Thymus (tissue), 11 donors: ENCODE results near the gene FARP2. TPM values are rescaled to one million over a fixed set of nuclear protein-coding genes. Genes with fewer than 3 reads are reported as not detected.

Experiments used
- DNase-seq, 9 donors: peaks; one replicate each; pipeline ENCODE4 v3.0.0-alpha.2; 2013; ENCODE audit warnings: low spot score in 9 of 9, low read depth in 6 of 9, missing footprints in 1 of 9
- H3K27ac ChIP-seq, 2 donors: one replicate each; pipeline ENCODE4 v1.5.1; 2013; ENCODE audit warnings: control low read depth in 1 of 2, low read depth in 1 of 2, low read length in 1 of 2, mild to moderate bottlenecking in 1 of 2, moderate library complexity in 1 of 2
- H3K27me3 ChIP-seq, 2 donors: one replicate each; pipeline ENCODE4 v1.5.1; 2013; ENCODE audit warnings: low read length in 1 of 2; ENCODE audit not compliant: control insufficient read depth in 2 of 2, insufficient read depth in 1 of 2
- H3K36me3 ChIP-seq, 2 donors: one replicate each; pipeline ENCODE4 v1.5.1; 2013; ENCODE audit warnings: low read length in 1 of 2, mild to moderate bottlenecking in 1 of 2, moderate library complexity in 1 of 2; ENCODE audit not compliant: control insufficient read depth in 2 of 2, insufficient read depth in 2 of 2
- H3K4me1 ChIP-seq, 2 donors: one replicate each; pipeline ENCODE4 v1.5.1; 2013; ENCODE audit warnings: low read length in 2 of 2; ENCODE audit not compliant: control insufficient read depth in 2 of 2, insufficient read depth in 2 of 2
- H3K4me3 ChIP-seq, 2 donors: one replicate each; pipeline ENCODE4 v1.5.1; 2013; ENCODE audit warnings: low read length in 2 of 2, control low read depth in 1 of 2, mild to moderate bottlenecking in 1 of 2
- H3K9me3 ChIP-seq, 2 donors: one replicate each; pipeline ENCODE4 v1.5.1; 2013; ENCODE audit warnings: low read length in 1 of 2, mild to moderate bottlenecking in 1 of 2; ENCODE audit not compliant: control insufficient read depth in 2 of 2, insufficient read depth in 1 of 2
- WGBS: extraction: QIAGEN DNeasy Blood & Tissue Kit; methylation state at CpG from one replicate; pipeline ENCODE4 v1.1.7; 2013; 5-methylcytosine and 5-hydroxymethylcytosine counted together
- polyA plus RNA-seq: library from polyadenylated mRNA; stranded (reverse); fragments of 200-250 nt; gene quantifications from one replicate; pipeline ENCODE4 v1.2.3, GENCODE V29; 2013
- total RNA-seq: library from RNA; stranded (reverse); fragments of 120-200 nt; gene quantifications from one replicate; pipeline ENCODE4 v1.2.4, GENCODE V29; 2013
- donor health status: healthy.

FARP2 gene
- total and polyA plus RNA-seq, 2 donors, result 16.1 to 18.2 TPM

DNA sequence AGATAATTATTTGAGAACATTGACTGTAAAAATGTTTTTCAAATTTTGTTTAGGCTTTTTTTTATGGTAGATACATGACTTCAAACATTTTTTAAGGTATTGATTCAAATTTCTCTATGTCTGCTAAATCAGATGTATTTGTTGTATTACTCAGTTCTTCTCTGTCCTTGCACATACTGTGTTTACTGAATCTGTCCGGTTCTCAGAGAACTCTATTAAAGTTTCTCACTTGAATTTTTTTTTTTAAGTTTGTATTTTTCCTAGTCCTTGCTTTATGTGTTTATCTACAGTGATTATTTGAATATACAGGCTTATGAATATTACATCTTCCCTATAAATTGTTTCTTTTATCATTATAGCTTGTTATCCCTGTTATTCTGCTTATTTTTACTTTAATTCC, 35.1 kb upstream of the FARP2 start:
- peaks cover 12 to 18% of the 10 kb centered on the region in 2 donors for H3K4me1 ChIP-seq
- H3K27ac ChIP-seq, result no peak overlapping the region
- DNase-seq, result no peak
- H3K36me3 ChIP-seq, result peaks cover 0 to 17% of the 10 kb centered on the region in 2 donors
- peaks cover 0 to 1% of the 10 kb centered on the region in 2 donors for H3K9me3 ChIP-seq
- H3K27me3 ChIP-seq, result no peaks in the 10 kb centered on the region
- H3K4me3 ChIP-seq, result no peak overlapping the region
- WGBS, result 93% methylated on average over 1 of the region's 1 CpG

DNA sequence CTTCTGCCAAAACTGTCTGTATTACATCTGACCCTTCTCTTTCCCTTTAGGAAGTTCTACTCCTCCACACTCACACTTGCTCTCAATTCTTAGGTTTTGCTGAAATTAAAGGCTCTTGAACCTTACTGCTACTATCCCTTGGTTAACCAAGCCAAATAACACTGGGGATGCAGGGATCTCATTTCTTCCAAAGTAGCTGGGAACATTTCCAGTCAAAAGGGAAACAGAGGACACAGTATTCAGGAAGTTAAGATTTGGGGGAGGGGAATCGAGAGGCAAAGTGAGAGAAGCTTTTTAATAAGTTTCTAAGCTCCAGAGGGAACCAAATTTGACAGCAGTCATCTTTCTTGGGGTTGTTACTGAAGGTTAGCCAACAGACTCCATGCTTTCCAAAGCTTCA, 34.2 kb upstream of the FARP2 start:
- Histone ChIP-seq H3K4me3 (no peak overlapping the region), H3K27ac (no peak overlapping the region), H3K36me3 (peaks cover 3 to 24% of the 10 kb centered on the region in 2 donors), H3K27me3 (no peaks in the 10 kb centered on the region), H3K9me3 (peaks cover 0 to 4% of the 10 kb centered on the region in 2 donors), H3K4me1 (peaks cover 12 to 14% of the 10 kb centered on the region in 2 donors)
- 73% methylated on average over 1 of the region's 1 CpG for WGBS
- no peak for DNase-seq

DNA sequence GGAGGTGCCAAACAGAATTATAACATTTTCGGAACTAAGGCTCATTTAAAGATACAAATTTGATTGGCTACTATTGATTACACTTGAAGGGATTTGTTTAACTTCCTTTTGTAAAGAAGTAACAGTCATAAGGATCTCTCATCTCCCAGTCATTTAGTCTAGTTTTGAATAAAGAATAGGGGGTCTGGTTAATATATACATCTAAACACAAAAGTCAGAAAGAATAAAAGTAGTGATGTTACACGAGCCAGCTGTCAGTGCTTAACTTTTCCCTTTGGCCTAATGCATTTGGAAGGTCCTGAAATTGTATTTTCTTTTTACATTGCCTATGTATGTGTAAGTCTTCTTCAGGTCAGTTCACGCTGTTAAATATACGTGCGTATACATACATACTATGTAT, 32.3 kb upstream of the FARP2 start:
- Histone ChIP-seq H3K36me3 (peaks cover 10 to 39% of the 10 kb centered on the region in 2 donors), H3K4me1 (peaks cover under 1 to 2% of the 10 kb centered on the region in 2 donors)

DNA sequence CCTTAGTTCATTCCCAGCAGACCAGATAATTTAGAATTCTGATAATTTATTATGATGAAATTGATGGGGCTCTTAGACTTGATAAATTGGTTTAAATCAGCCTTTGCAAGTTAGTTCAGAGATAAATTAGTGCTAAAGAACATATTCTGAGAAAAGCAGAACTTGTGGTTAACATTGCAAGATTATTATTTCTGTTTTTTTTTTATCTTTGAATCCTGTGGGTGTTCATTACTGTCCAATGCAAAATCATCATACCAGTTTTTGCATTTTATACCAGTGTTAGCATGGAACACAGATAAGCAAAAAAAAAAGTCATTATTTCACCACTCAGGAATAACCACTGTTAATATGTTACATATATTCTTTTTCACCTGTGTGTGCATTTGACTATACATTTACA, 31.3 kb upstream of the FARP2 start:
- Histone ChIP-seq H3K36me3 (peaks cover 10 to 45% of the 10 kb centered on the region in 2 donors), H3K4me1 (peaks cover 0 to 2% of the 10 kb centered on the region in 2 donors), H3K27ac (no peak overlapping the region), H3K4me3 (no peak overlapping the region), H3K27me3 (no peaks in the 10 kb centered on the region), H3K9me3 (peaks cover 0 to 4% of the 10 kb centered on the region in 2 donors)
- no peak for DNase-seq

More for the DNA sequence above, 32.3 kb upstream of the FARP2 start:
- 87% methylated on average over 5 of the region's 5 CpGs for WGBS
- Histone ChIP-seq H3K27me3 (no peaks in the 10 kb centered on the region), H3K4me3 (no peak overlapping the region), H3K27ac (no peak overlapping the region), H3K9me3 (peaks cover 0 to 4% of the 10 kb centered on the region in 2 donors)
- no peak for DNase-seq

DNA sequence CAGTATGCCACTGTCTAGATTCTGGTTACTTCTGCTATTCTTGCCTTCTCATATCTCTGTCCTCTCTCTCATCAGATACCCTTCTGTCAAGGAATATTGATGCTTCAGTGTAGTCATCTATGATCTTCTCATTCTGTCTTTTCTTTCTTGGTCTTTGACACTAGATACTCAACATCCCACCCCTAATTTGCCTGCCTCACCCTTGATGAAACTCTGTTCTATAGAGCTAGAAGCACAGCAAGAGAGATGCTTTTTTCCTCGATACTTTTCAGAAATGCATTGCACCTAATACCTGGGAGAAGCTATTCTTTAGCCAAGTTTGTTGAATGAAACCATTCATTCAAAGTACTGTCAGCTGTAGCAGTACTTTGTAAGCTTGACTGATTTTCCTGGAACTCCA, 30.8 kb upstream of the FARP2 start:
- peaks cover 0 to 4% of the 10 kb centered on the region in 2 donors for H3K9me3 ChIP-seq
- no peak for DNase-seq
- no peak overlapping the region for H3K4me3 ChIP-seq
- H3K36me3 ChIP-seq, result peaks cover 10 to 50% of the 10 kb centered on the region in 2 donors
- H3K4me1 ChIP-seq, result peaks cover 0 to 2% of the 10 kb centered on the region in 2 donors
- 99% methylated on average over 1 of the region's 1 CpG for WGBS
- H3K27ac ChIP-seq, result no peak overlapping the region
- no peaks in the 10 kb centered on the region for H3K27me3 ChIP-seq

DNA sequence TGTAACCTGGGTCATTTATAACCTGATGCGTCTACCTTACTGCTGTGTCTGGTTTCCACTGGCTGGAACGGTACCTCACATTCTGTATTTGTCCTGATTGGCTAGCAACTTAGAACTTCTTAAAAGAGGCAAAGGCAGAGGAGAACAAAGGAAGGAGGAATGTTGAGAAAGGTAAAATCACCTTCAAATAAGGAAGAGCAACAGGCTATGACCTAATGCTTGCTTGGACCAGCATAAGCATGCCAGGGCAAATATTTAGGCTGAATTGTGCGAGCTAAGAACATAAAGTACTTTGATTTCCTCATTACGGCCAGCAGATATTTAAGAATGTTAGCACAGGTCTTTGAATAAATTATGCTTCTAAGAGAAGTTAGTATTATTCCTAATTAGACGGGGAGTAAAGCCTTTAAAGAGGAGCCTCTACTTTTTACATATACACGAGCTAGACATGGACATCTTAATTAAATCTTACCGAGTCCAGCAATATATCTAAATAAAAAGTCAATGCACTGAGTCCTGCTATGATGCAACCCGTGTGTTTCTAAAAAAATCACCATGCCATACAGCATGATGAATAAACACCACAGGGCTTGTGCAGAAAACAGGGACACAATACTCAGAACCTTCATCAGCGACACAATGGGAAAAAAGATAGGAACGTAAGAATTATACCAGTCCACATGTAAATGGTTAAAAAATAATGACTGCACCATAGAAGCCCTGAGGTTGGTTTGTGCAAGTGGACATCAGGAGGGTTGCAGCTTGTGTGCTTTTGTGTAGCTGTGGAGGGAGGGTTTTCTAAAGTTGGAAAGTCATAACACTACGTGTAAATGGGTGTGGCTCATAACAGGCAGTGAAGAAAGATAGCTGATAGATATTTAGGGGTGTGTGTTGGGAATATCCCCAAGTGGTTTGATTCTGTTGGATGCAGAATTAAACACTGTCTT, 26.1 kb upstream of the FARP2 start:
- H3K27me3 ChIP-seq, result no peaks in the 10 kb centered on the region
- 97% methylated on average over 11 of the region's 11 CpGs for WGBS
- H3K27ac ChIP-seq, result no peak overlapping the region
- no peak for DNase-seq
- H3K9me3 ChIP-seq, result peaks cover 0 to 4% of the 10 kb centered on the region in 2 donors
- H3K4me1 ChIP-seq, result no peaks in the 10 kb centered on the region
- H3K4me3 ChIP-seq, result no peak overlapping the region
- H3K36me3 ChIP-seq, result peaks cover 17 to 61% of the 10 kb centered on the region in 2 donors

DNA sequence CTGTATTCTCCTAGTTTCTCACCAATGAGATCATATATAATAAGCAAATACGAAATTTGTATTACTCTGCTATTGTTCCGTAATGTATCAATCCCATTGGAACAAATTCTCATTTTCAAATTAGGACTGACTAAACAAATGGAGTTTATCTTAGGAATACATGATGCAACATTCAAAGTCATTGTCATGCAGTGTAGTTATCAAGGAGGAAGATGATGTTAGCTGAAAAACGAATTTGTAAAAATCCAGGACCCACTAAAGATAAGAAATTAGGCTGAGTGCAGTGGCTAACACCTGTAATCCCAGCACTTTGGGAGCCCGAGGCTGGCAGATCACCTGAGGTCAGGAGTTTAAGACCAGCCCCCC, 25.5 kb upstream of the FARP2 start:
- no peak overlapping the region for H3K4me3 ChIP-seq
- WGBS, result 97% methylated on average over 4 of the region's 4 CpGs
- DNase-seq, result no peak
- H3K27ac ChIP-seq, result no peak overlapping the region
- peaks cover 22 to 56% of the 10 kb centered on the region in 2 donors for H3K36me3 ChIP-seq
- peaks cover 0 to 4% of the 10 kb centered on the region in 2 donors for H3K9me3 ChIP-seq
- H3K4me1 ChIP-seq, result no peaks in the 10 kb centered on the region
- H3K27me3 ChIP-seq, result no peaks in the 10 kb centered on the region

DNA sequence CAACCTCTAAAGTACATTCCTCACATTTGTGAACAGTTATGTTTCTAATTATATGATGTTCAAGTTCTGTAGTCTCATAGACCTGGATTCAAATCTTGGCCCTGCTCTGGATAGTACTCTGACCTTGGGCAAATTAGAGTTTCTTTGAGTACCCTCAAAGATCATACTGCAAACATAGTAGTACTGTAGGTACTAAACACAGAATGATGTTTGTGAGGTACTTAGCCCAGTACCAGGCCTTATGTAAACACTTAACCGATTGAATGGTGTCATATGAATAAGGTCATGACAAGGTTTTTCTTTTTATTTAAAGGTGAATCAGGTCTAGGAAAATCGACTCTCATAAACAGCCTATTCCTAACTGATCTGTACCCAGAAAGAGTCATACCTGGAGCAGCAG, 21.3 kb upstream of the FARP2 start:
- 96% methylated on average over 2 of the region's 2 CpGs for WGBS

DNA sequence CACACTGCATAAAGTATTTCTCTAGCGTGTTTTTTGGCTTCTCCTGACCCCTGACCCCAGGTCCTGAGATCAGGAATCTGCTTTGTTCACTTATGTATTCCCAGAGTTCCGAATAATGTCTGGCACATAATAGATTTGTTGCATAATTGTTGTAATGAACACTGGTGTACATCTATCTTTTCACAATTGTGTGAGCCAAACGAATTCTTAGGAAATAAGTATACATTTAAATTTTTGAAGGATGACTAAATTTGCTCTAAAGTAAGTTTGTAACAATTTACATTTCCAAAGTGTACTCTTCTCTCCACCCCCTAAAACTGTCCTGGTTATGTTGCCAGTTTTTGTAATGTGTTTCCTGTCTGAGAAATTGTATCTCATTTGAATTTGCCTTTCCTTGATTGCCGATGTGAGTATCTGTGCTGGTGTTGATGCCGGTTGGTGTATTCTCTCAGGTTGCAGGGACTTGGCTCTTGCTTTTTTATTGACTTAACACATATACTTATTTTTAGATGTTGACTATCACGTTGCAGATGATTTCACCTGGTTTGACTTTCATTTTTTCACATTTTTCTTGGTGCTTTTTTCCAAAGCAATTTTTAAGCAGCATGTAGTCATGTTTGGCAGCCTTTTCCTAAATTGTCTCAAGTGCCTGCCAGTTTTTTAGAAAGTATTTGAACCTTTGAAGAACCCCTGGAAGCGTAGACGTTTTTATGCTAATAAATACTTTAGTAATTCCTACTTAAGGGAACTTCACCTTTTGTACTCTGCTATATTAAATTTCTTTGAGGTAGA, 16.1 kb upstream of the FARP2 start:
- no peak overlapping the region for H3K4me3 ChIP-seq
- 84% methylated on average over 8 of the region's 8 CpGs for WGBS
- no peak for DNase-seq
- no peaks in the 10 kb centered on the region for H3K27me3 ChIP-seq
- peak overlapping the region; percentile 15 to 88 for H3K27ac ChIP-seq
- no peaks in the 10 kb centered on the region for H3K9me3 ChIP-seq
- peaks cover 55 to 67% of the 10 kb centered on the region in 2 donors for H3K36me3 ChIP-seq
- peaks cover 15 to 34% of the 10 kb centered on the region in 2 donors for H3K4me1 ChIP-seq

More for the DNA sequence above, 21.3 kb upstream of the FARP2 start:
- Histone ChIP-seq H3K36me3 (peaks cover 31 to 55% of the 10 kb centered on the region in 2 donors), H3K9me3 (no peaks in the 10 kb centered on the region), H3K4me3 (no peak overlapping the region), H3K4me1 (peaks cover 4 to 9% of the 10 kb centered on the region in 2 donors), H3K27ac (no peak overlapping the region), H3K27me3 (no peaks in the 10 kb centered on the region)
- DNase-seq, result no peak
